NCI-H1417 (cell line): ENCODE results near the gene DEDD2.

Source experiments
- DNase-seq, 3 experiments: peaks; one replicate each; lab custom pipeline; 2025; lab: John Stamatoyannopoulos, UW

Gene DEDD2

DNA sequence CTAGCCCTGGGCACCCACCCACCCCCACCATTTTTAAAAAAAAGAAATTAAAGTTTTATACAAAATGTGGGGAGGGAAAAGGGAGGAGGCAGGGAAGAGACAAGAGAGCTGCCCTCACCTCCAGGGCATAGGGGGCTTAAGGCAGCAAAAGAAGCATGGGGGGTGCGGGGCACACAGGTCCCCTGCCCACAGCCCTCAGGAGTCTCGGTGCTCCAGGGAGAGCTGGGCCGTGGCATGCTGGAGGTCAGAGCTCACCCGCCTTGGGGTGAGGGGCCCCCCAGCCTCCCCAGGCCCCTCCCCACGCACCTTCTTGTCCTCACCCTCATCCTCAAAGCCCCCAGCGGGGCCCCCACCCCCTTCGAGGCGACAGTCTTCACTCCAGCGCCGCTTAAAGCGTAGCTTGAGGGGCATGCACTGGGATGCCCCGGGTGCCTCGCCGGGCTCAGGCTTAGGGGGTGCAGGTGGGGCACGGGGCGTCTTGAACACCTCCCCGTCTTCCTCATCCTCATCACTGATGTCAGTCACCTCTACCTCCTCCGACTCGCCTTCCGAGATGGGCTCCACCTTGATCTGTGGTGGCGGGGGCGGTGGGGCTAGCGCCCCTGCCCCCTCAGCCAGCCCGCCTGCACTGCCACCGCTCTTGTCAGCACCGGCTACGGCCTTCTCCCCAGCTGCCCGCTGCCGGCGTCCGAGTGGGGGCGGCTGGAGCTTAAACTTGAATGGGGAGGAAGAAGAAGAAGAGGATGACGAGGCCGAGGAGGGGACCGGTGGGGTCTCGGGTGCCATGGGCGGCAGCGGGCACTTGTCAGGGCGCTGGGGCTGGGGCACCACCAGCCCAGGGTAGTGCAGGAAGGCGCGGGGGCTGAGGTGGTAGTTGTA lies 31.0 kb upstream of the DEDD2 start:
- DNase-seq, result no peak

DNA sequence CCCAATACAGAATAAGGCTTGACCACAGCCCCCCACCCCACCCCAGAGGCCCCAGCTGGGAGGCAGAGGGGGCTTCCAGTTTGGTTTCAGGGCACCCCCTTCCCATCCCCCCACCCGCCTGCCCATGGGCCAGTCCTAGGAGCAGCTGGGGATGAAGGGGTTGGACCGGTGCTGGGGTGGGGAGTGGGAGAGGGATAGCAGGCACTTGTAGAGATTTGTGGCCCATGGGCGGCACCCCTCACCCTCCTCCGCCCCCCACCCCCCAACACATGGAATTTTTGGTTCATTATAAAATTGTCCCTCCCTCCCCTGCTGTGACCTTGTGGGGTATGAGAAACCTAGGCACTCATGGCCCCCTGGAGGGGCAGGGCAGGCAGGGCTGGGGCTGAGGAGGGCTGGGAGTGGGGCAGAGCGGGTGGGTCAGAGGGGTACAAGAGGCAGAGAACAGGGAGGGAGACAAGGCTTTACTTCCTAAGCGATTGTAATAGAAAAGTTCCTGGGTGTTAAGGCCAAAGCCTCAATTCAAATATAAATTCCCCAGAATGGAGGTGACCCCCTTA lies 30.2 kb upstream of the DEDD2 start:
- no peak for DNase-seq

DNA sequence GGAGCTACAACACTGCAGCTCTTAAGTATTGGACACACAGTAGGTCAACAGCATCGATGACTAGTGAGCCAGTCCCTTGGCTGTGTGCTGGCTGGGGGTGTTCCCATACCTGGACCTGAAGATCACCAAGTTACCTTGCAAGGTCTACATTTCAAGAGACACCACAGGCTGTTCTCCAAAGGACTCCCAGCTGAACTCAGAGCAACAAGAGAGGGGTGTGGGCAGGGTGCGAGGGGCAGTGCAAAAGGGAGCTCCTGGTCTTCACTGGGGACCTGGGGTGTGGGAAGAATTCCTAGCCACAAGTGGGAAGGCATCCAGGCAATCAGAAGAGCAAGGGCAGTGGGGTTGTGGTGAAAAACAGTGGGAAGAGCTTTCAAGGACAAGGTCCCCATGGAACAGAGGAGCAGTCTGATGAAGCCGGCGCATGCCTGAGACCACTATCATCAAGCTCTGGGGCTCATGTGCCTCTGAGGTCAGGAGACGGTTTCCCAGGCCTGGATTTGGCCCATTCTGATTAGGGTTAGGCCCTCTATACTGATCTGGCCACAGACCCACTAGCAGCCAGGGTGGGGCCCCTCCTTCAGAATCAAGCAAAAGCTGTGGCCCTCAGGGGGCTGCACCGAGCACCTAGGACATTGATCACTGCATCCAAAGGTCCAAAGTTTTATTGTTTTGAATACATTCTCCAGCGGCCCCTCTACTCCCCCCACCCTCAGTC lies 29.6 kb upstream of the DEDD2 start:
- no peak for DNase-seq

DNA sequence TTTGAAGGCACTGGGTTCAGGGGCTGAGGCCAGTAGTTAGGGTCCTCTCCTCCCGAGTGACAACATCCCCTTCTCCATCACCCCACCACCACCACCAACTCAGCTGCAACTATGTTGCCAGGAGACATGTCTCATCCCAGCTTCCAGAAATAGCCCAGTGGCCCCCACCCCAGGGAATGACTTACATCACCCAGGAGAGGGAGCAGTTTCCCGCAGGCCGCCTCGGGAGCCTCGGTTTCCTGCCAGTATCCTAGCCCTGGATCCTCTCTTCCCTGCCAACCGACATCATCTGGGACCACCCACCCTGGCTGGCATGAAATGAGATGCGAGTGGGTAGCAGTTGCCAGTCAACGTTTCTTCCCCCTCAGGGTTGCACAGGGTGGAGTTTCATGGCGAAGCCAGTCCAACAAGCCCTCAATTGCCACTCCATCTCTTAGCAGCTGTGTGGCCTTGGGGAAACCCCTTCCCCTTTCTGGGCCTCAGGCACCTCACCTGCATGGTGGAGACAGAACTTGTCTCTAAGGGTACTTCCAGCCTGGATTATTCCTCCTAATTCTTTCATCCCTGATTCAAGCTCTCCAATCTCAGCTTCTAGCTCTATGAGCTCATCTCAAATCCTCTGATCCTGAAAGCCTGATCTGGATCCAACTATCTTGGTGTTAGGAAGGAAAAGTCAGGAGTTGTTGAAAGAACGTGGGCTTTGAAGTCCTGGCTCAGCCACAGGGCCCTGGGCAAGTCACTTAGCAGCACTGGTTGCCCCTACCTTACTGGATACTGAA lies 28.9 kb upstream of the DEDD2 start:
- peak; percentile 5 to 39 (median 28) for DNase-seq

DNA sequence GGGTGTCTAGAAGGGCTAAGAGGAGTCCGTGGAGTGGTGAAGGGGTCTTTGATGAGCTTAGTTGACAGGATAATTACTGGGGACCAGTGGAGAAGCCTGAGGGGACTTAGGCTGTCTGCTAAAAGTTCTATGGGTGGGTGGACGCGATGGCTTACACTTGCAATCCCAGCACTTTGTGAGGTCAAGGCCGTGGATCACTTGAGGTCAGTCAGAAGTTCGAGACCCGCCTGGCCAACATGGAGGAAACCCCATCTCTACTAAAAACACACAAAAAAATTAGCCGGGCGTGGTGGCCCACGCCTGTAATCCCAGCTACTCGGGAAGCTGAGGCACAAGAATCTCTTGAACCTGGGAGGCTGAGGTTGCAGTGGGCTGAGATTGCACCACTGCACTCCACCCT lies 27.8 kb upstream of the DEDD2 start:
- DNase-seq, result no peak

DNA sequence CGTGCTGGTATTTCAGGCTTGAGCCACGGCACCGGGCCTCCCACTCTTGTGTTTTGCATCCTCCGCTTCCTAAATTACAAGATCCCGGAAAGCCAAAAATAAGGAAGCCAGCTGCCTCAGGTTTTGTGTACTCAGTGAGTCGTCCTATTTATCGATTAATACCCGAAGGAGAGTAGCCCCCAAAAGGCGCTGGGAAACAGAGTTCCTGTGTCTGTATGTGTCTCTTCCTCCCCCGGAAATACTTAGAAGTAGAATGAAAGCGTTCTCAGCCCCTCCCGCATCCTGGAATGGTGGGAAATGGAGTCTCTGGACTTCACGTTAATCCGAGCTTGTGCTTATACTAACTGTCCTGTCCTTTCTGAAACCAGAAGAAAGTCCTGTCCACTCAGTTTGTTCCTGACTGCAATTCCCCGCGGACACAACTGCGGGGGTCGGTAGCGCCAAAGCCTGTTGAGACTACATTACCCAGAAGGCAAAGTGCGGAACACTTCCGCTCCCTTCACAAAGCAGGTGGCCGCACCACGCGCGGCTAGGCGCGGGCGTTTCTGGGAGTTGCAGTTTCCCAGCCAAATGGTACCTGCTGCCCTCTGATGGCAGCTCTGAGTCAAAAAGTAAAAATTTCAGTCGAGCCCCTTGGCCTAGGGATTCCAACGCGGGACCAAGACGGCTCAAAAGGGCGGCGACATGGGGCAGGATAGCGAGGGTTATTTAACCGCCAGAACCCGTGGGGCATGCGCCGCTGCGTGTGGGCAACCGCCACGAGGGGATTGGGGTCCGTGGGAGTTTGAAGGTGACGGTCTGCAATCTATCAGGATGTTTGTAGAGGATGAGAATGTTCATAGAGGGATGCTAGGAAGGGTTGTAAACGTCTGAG lies 27.1 kb upstream of the DEDD2 start:
- peak; percentile 89 to 96 (median 93) for DNase-seq

DNA sequence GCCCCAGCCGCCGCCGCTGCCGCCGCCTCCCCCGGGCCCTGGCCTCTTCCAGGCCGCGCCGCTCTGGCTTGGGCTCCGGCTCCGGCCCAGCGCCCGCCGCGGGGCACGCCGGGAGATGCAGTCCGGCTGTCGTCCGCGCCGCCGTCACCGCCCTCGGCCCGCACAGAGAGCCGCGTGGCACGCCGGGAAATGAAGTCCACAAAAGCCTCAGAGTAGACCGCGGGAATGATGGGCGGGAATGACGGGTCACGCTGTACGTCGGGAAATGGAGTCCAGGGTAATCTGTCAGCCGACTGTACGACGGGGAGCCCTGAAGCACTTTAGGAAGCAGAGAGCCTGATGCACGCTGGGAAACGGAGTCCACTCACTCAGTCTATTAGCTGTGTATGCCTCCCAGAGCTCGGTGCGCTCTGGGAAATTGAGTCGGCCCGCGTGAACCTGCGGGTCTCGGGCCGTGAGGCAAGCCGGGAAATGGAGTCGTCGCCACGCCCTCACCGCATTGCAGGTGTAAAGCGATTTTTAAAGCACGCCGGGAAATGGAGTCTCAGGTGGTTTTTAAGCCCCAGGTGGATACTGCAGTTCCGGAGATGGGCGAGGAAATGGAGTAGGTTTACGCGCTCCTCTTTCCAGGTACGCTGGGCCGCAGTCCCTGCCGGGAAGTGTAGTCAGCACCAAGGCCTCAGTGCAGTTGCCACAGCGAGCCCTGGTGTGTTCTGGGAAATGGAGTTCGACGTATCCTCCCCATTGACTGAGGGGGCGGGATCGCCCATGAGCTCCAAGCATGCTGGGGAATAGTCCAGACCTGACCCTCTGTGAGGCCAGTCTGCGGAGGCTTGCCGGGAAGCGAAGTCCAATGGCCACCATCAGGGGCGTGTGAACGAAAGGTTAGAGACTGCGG lies 25.3 kb upstream of the DEDD2 start, which contains the start of gene GSK3A:
GSK3A (minus strand) TSS at position 91 of the 898 bp plus-strand sequence. CDS start 137 bp downstream, outside the sequence.
- peak; percentile 100 for DNase-seq

DNA sequence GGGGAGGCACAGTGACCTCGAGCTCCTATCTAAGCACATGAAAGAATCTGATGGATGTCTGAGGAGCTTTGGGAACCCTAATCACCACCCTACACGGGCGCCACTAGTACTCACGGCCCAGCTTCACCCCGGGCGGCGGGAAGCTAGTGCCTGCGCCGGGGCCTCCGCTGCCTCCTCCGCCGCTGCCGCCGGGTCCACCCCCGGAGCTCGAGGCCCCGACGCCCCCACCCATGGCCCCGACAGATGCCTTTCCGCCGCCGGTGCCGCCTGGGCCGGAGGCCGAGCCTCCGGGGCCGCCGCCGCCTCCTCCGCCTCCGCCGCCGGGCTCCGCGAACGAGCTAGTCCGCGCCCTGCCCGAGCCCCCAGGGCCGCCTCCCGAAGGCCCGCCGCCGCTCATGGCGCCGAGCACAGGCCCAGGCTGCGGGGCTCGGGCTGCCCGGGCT lies 24.6 kb upstream of the DEDD2 start:
- peak in 2 of 3 experiments; percentile 30 to 41 for DNase-seq

DNA sequence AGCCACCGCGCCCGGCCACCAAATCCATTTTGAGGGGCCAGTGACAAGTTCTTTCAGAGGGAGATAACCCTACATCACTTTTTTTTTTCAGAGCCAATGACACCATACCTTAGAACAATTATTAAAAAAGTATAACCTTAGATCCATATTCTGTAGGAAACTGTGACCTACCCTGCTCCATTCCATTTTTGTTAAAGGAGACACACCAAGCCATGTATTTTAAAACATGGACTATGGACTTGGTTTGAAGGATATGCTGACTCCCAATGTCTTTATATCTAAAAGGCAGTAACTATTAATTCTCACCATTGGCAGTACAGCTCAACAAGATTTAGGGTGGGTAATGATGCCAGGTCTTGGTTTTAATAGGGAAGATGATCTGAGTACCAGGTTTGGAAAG lies 23.8 kb upstream of the DEDD2 start:
- DNase-seq, result no peak

DNA sequence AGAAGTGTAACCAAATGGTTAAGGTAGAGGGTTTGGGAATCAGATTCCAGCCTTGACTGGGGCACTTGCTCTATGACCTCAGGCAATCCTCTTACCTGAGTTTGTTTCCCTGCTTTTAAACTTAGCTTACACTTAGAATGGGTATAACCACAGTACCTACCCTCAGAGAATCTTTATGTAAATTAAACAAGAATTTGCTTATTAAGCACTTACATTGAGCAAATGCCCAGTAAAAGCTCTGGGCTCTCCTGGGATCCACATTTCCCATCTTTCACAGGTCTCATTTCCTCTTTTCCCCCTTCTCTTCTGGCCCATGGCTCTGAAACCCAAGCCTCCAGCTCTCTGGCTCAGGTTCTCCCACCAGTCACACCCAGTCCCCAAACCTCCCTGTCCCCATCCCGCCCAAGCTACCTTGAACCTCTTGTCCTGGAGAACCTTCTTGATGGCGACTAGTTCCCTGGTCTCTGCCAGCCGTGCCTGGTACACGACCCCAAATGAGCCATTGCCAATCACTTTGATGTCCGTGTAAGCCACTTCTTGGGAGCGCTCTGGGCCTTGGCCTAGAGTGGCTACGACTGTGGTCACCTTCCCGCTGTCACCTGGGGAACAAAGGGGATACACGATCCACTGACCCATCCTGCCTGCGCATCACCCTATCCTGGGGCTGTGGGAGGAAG lies 22.2 kb upstream of the DEDD2 start:
- no peak for DNase-seq

DNA sequence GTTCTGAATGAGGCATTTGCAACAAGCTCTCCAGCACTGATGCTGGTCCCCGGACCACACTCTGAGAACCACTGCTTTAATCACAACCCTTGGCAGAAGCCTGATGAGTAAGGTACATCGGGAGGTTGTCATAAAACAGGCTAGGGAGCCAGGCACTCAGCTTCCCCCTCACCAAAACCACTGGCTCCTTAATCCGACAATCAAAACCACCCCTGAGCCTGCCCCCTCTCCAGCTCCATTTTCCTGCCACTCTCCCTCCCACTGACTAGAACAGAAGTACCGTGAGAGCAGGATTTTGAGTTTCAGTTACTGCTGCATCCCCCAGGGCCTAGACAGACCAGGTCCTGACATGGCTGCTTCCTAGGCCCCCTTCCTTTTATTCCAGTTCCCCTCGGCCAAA lies 17.7 kb upstream of the DEDD2 start:
- DNase-seq, result no peak

DNA sequence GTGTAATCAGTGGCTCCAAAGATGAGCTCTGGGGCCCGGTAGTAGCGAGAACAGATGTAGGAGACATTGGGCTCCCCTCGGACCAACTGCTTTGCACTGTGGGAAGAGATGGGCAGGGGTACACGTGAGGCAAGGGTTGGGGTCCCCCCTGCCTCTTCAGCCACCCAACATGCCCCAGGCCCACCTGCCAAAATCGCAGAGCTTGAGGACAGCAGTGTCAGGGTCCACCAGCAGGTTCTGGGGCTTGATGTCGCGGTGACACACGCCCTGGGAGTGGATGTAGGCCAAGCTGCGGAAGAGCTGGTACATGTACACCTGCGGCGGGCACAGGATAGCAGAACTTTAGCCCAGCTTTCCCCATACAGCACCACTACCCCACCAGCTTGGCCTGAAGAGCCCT lies 16.9 kb upstream of the DEDD2 start:
- DNase-seq, result no peak

DNA sequence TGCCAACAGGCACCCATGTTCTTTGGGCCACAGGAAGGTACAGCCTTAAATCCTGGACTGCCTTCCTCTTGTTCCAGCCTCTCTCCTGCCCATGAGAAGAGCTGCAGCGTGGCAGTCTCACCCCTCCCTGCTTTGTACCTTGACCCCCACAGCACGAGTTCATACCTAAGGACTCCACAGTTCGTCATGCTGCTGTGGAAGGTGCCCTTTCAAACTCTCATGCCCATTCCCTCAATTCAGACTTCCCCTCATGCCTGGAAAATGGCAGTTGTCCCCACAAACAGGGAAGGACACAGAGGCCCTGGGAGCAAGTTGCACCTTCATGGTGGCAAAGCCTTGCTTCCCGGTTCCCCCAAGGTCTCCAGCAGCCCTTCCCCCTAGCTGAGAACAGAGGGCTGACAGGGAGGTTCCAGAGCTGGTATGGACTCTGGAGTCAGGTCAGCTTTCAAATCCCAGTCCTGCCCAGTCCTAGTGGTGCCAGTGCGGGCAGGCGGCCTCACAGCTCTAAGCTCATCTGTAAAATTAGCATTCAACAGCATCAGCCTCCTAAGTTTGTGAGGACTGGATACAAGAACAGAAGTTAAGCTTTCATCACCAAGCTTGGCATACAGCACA lies 16.3 kb upstream of the DEDD2 start:
- no peak for DNase-seq

DNA sequence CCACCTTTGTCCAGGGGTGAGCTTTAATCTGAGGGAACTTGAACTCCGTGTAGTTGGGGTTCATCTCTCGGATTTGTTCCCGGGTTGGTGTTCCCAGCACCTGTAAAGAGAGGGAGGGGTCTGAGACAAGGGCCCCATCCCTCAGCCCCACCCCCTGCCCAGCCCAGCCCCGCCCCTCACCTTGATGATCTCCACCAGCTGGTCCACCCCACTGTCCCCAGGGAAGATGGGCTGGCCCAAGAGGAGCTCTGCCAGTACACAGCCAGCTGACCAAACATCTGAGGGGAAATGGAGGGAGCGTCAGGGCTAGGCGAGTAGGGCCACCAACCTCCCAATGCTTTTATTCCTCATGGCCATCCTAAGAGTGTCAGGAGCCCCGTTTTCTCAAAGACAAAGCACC lies 15.6 kb upstream of the DEDD2 start:
- DNase-seq, result peak in 1 of 3 experiments; percentile 12

DNA sequence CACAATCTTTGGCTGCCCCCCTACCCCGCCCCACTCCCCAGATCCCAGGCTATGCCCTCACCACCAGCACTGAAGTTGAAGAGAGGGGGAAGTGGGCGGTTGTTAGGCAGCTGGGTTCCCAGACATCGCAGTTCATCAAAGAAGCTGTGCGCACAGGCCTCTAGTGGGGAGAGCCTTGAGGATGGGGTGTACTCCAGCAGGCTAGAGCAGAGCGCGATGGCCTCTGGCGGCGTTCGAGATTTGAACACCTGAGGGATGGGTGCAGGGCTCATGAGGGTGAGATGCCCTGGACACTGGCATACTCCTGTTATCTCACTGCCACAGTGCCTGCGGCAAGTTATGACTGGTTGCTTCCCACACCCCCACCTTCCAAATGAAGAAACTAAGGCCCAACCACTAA lies 15.0 kb upstream of the DEDD2 start:
- DNase-seq, result no peak

DNA sequence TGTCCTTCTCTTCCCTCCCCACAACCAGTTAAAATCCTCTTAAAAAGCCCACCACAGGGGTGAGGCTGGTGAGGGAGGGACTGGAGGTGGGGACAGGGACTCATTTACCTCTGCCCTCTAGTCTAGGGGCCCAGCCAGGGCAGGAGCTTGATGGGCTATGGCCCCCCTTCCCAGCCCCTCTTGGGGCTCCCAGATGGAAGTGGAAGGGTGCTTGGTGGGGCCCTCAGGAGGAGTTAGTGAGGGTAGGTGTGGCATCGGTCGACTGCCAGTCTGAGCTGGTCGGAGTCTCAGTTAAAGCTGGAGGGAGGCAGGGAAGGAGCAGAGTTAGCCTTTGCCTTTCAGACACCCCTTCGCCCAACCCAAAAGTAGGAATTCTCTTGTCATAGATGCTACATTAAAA lies 13.1 kb upstream of the DEDD2 start:
- no peak for DNase-seq

DNA sequence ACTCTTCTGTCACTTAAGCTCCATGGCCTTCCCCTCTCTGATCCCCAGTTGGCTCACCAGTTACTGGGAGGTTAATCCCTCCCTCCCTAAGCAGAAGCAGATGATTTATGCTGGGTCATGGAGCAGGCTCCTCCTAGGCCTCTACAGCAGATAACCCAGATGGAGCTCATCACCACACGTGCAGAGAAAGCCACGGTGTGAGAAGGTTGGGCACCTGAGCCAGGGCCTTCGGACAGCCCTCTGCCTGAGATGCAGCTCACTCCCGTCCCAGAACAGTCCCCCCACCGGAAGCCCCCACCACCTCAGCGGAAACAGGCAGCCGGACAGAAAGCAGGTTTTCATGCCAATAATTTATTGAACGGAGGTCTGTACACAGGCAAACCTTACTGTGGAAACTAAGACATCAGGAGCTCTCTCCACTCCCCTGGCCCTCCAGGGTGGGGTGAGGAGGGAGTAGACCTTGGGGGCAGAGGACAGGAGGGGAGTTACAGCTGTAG lies 12.4 kb upstream of the DEDD2 start:
- no peak for DNase-seq

DNA sequence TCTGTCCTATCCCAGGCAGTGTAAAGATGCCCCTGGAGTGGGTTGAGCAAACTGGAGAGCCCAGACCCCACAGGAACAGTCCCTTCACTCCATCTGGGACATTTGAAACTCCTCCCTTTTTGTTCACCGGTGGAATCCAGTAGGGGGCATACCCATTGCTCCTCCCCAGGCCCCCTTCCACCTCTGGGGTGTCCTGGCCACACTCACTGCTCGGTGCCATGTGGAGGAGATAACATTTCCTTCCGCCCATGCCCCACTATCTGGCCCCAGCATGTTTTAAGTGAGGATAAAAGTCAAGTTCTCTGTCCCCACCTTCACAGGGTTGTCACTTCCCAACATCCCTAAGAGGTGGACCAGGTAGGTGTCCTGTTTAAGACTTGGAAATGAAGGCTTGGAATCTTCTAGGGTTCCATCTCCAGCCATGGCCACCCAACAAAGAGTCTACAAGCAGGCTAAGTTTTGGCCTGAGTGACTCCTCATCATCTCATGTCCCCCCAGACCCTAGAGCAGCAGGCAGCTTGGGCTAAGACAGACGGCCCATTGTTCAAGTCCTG lies 11.9 kb upstream of the DEDD2 start:
- no peak for DNase-seq
